ENCODE data around the gene ZNF829. TPM values are rescaled to one million over a fixed set of nuclear protein-coding genes. Genes with fewer than 3 reads are reported as not detected.

The ZNF829 gene
- total RNA-seq, 1 experiment from 2014 or later = 3.1 TPM

Other genes starting within 250 kb of the ZNF829 start
- 5.2 and 9.2 TPM in 2 replicates for gene ZNF461, start 249.5 kb downstream of the ZNF829 start, total RNA-seq (2021)
- gene ZNF567, start 228.7 kb downstream of the ZNF829 start, total RNA-seq (2021) = 7.0 and 7.9 TPM in 2 replicates
- 4.0 and 6.0 TPM in 2 replicates for gene ZNF850, start 143.5 kb downstream of the ZNF829 start, total RNA-seq (2021)
- gene ZNF790, start 77.9 kb downstream of the ZNF829 start, total RNA-seq (2021) = 5.0 and 5.9 TPM in 2 replicates
- 7.1 and 8.2 TPM in 2 replicates for gene ZNF345, start 65.4 kb downstream of the ZNF829 start, total RNA-seq (2021)
- 5.8 and 6.4 TPM in 2 replicates for gene ZNF568, start within 50 bp of the ZNF829 start, total RNA-seq (2021)
- gene ZNF420, start 162.1 kb upstream of the ZNF829 start, total RNA-seq (2021) = 4.7 and 8.7 TPM in 2 replicates

Measured in PC-9 (cell line).